Fibroblast of lung (primary cell): Measurements from ENCODE around the gene PRMT7. TPM values are rescaled to one million over a fixed set of nuclear protein-coding genes. Genes with fewer than 3 reads are reported as not detected.

Source experiments
- DNase-seq, 2 donors: peaks; one replicate each; pipeline versions ENCODE4 v3.0.0 to v3.0.0-alpha.2; 2010; ENCODE audit warnings: low read depth in 2 of 2
- H2AFZ ChIP-seq: 2 replicates; pipeline ENCODE4 v1.5.1; 2012; ENCODE audit warnings: low read length, control low read depth, inconsistent platforms
- H3K27ac ChIP-seq: 2 replicates; pipeline ENCODE4 v1.5.1; 2011; ENCODE audit warnings: low read length, control low read depth; ENCODE audit not compliant: insufficient read depth
- H3K27me3 ChIP-seq: 2 replicates; pipeline ENCODE4 v1.5.1; 2011; ENCODE audit warnings: mild to moderate bottlenecking, low read length; ENCODE audit not compliant: control insufficient read depth, insufficient read depth
- H3K36me3 ChIP-seq: 2 replicates; pipeline ENCODE4 v1.5.1; 2011; ENCODE audit warnings: low read length; ENCODE audit not compliant: control insufficient read depth, insufficient read depth
- H3K4me1 ChIP-seq: 2 replicates; pipeline ENCODE4 v1.5.1; 2011; ENCODE audit warnings: low read length; ENCODE audit not compliant: control insufficient read depth, insufficient read depth; ENCODE audit errors: extremely low read depth
- H3K4me2 ChIP-seq: 2 replicates; pipeline ENCODE4 v1.5.1; 2011; ENCODE audit warnings: low read length, control low read depth; ENCODE audit not compliant: insufficient read depth; ENCODE audit errors: extremely low read depth
- H3K4me3 ChIP-seq, 4 experiments: fragments of 200-600 bp in 1 of 4; sonication (generic) in 1 of 4; replicated peaks in 1 of 4; 2 replicates each; pipeline ENCODE4 v1.5.1; 2011 to 2016; ENCODE audit warnings: low read length in 4 of 4, low read depth in 3 of 4, mild to moderate bottlenecking in 3 of 4, control low read depth in 2 of 4, inconsistent platforms in 1 of 4, mixed read lengths in 1 of 4; ENCODE audit not compliant: insufficient read depth in 1 of 4; ENCODE audit errors: control extremely low read depth in 1 of 4
- H3K79me2 ChIP-seq: 2 replicates; pipeline ENCODE4 v1.5.1; 2012; ENCODE audit warnings: mild to moderate bottlenecking, low read length, inconsistent platforms; ENCODE audit not compliant: control insufficient read depth, insufficient read depth
- H3K9ac ChIP-seq: 2 replicates; pipeline ENCODE4 v1.5.1; 2011; ENCODE audit warnings: mild to moderate bottlenecking, low read length, control low read depth; ENCODE audit not compliant: insufficient read depth
- H3K9me3 ChIP-seq: 2 replicates; pipeline ENCODE4 v1.5.1; 2012; ENCODE audit warnings: low read depth, low read length; ENCODE audit not compliant: control insufficient read depth, insufficient read depth
- H4K20me1 ChIP-seq: 2 replicates; pipeline ENCODE4 v1.5.1; 2011; ENCODE audit warnings: low read length; ENCODE audit not compliant: control insufficient read depth, insufficient read depth; ENCODE audit errors: extremely low read depth
- EZH2 ChIP-seq: IDR thresholded peaks from 2 replicates; pipeline ENCODE4 v1.5.1; 2012; ENCODE audit warnings: low read length, control low read depth, mild to moderate bottlenecking; ENCODE audit errors: missing control alignments
- polyA plus RNA-seq, 2 donors: library from polyadenylated mRNA; depleted of rRNA in 1 of 2; stranded (reverse) in 1 of 2; unstranded in 1 of 2; fragments of >200 nt; gene quantifications; 2 replicates each; pipeline ENCODE4 v1.2.1, GENCODE V29; 2011 to 2012; ENCODE audit warnings: missing spikeins in 1 of 2
- total RNA-seq: library from RNA; depleted of rRNA; stranded (reverse); fragments of >200 nt; gene quantifications from 2 replicates; pipeline ENCODE4 v1.2.1, GENCODE V29; 2014
- TF ChIP-seq, protein P1 (sequence below), 2 donors: IDR thresholded peaks in 1 of 2; conservative IDR thresholded peaks in 1 of 2; 1 replicate in 1 of 2; 2 replicates in 1 of 2; pipeline ENCODE4 v1.5.1; 2011 to 2012; ENCODE audit warnings: low read length in 2 of 2, control low read depth in 1 of 2, inconsistent platforms in 1 of 2, low read depth in 1 of 2, mild to moderate bottlenecking in 1 of 2

Gene PRMT7
- total and polyA plus RNA-seq, 2 donors (not counting 1 experiment from before 2014, with no cell fraction given), result 24.0 to 39.3 TPM

DNA sequence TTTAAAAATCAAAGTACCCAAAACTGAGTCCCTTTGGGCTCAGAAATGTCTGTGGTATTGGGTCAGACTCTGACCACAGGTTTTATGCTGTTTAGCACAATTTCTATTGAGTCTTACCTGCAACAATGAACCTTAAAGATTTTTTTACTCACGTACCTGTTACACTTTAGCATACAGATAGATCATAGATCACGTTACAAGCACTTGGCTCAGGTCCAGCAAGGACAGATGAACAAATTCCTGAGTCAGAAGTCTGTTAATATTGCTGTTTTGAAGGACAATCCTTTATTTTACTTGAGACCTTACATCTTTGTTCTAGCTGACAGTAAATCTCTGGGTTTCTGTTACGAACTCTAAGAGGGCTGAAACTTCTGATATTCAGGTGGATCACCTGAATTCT is 12.9 kb upstream of the PRMT7 start:
- H3K9me3 ChIP-seq, result no peaks in the 10 kb centered on the region
- H4K20me1 ChIP-seq, result no peaks in the 10 kb centered on the region
- H3K9ac ChIP-seq, result no peak overlapping the region
- peak overlapping the region; percentile 30 for H3K27ac ChIP-seq
- peaks cover 28% of the 10 kb centered on the region for H3K36me3 ChIP-seq
- no peak overlapping the region for H3K4me2 ChIP-seq
- H3K27me3 ChIP-seq, result no peaks in the 10 kb centered on the region
- H3K4me3 ChIP-seq, result no peak overlapping the region
- no peaks in the 10 kb centered on the region for H3K79me2 ChIP-seq
- no peak overlapping the region for H2AFZ ChIP-seq
- H3K4me1 ChIP-seq, result peaks cover 17% of the 10 kb centered on the region
- TF ChIP-seq, protein P1, sequence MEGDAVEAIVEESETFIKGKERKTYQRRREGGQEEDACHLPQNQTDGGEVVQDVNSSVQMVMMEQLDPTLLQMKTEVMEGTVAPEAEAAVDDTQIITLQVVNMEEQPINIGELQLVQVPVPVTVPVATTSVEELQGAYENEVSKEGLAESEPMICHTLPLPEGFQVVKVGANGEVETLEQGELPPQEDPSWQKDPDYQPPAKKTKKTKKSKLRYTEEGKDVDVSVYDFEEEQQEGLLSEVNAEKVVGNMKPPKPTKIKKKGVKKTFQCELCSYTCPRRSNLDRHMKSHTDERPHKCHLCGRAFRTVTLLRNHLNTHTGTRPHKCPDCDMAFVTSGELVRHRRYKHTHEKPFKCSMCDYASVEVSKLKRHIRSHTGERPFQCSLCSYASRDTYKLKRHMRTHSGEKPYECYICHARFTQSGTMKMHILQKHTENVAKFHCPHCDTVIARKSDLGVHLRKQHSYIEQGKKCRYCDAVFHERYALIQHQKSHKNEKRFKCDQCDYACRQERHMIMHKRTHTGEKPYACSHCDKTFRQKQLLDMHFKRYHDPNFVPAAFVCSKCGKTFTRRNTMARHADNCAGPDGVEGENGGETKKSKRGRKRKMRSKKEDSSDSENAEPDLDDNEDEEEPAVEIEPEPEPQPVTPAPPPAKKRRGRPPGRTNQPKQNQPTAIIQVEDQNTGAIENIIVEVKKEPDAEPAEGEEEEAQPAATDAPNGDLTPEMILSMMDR (conservative IDR thresholded peaks at IDR 0.05 in 1 of 2, IDR thresholded peaks at IDR 0.05 in 1 of 2; ENCODE audit: low read depth in 1 of 2, low read length in 2 of 2), result no peak
- no peak for TF ChIP-seq EZH2
- DNase-seq, result no peak

DNA sequence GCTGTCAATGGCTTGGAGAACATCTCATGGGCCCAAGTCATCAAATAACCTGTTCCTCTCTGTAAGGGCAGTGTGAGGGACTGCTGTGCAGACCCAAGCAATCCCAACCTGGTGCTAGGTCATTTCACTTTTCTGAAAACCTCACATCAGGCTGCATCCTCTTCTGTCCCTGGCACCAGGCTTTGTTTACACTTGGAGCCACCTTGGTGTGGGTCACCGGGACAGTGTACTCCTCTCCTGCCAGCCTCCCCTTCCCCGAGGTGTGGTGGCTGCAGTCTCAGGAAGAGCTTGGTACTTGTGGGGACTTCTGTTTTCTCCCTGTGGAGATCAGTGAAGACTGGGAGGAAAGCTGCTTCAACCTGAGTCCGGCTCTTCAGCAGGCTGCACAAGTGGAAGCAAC is 12.5 kb upstream of the PRMT7 start:
- DNase-seq, result no peak
- H3K4me3 ChIP-seq, result no peak overlapping the region
- H3K27ac ChIP-seq, result peak overlapping the region; percentile 30
- H3K4me2 ChIP-seq, result no peak overlapping the region
- peaks cover 29% of the 10 kb centered on the region for H3K36me3 ChIP-seq
- H4K20me1 ChIP-seq, result no peaks in the 10 kb centered on the region
- peaks cover 17% of the 10 kb centered on the region for H3K4me1 ChIP-seq
- no peak overlapping the region for H2AFZ ChIP-seq
- no peak overlapping the region for H3K9ac ChIP-seq
- H3K9me3 ChIP-seq, result no peaks in the 10 kb centered on the region
- TF ChIP-seq EZH2, result no peak
- TF ChIP-seq, protein P1 (conservative IDR thresholded peaks at IDR 0.05 in 1 of 2, IDR thresholded peaks at IDR 0.05 in 1 of 2; ENCODE audit: low read depth in 1 of 2, low read length in 2 of 2), result no peak
- H3K79me2 ChIP-seq, result no peaks in the 10 kb centered on the region
- no peaks in the 10 kb centered on the region for H3K27me3 ChIP-seq

DNA sequence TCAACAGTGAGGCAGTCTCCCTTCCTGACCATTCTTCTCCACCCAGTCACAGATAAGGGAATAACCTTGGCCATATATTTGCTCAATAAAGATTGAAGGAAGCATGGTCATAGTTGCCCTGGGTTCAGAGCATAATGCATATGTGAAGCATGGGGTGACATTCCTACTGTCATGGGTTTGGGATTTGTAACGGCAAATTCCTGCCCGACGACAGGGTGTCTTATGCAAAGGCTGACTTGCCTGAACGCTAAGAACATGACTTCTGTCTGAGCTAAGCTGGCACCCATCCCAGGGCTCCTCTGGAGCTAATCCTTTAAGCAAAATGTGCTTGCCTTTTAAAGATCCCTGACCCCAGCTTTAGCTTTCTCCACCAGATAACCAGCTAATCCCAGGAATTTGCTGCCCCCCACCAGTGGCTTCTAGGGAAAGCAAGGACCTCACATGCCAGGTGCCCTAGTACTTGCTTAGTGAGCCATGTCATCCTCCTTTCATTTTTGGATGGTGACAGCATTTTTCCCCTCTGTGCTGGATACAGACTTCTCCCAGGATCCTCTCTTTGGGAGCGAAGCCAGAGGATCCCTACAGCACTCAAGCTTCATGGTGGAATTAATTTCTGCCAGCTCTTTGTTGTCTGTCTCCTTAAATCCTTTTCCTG is 11.8 kb upstream of the PRMT7 start:
- no peak for TF ChIP-seq EZH2
- TF ChIP-seq, protein P1 (conservative IDR thresholded peaks at IDR 0.05 in 1 of 2, IDR thresholded peaks at IDR 0.05 in 1 of 2; ENCODE audit: low read depth in 1 of 2, low read length in 2 of 2), result no peak
- Histone ChIP-seq H3K4me3 (no peak overlapping the region), H3K9me3 (no peaks in the 10 kb centered on the region), H2AFZ (no peak overlapping the region), H3K27me3 (no peaks in the 10 kb centered on the region), H3K79me2 (no peaks in the 10 kb centered on the region), H3K4me1 (peaks cover 17% of the 10 kb centered on the region), H3K36me3 (peaks cover 30% of the 10 kb centered on the region), H3K4me2 (peak overlapping the region; percentile 7), H3K27ac (peak overlapping the region; percentile 30), H3K9ac (no peak overlapping the region), H4K20me1 (no peaks in the 10 kb centered on the region)
- DNase-seq, result peak; percentile 73 to 76
